Transverse colon (tissue), 4 donors: ENCODE data around the gene COX6B1. TPM values are rescaled to one million over a fixed set of nuclear protein-coding genes. Genes with fewer than 3 reads are reported as not detected.

ENCODE experiments used
- DNase-seq: peaks from one replicate; pipeline ENCODE4 v3.0.0-alpha.2; 2019
- H3K27ac ChIP-seq, 4 donors: fragments of 200-600 bp; sonication (generic); 2 replicates each; pipeline ENCODE4 v1.5.1; 2016 to 2018; ENCODE audit warnings: inconsistent platforms in 4 of 4
- H3K27me3 ChIP-seq: fragments of 200-600 bp; sonication (generic); 2 replicates; pipeline ENCODE4 v1.5.1; 2017; ENCODE audit warnings: inconsistent platforms
- H3K36me3 ChIP-seq, 4 donors: fragments of 200-600 bp; sonication (generic); 2 replicates each; pipeline ENCODE4 v1.5.1; 2017 to 2019; ENCODE audit warnings: inconsistent platforms in 4 of 4
- H3K4me1 ChIP-seq, 4 donors: fragments of 200-600 bp; sonication (generic); 2 replicates each; pipeline ENCODE4 v1.5.1; 2017 to 2020; ENCODE audit warnings: inconsistent platforms in 4 of 4
- H3K4me3 ChIP-seq, 4 donors: fragments of 200-600 bp; sonication (generic); 1 replicate in 1 of 4; 2 replicates in 3 of 4; pipeline versions ENCODE4 v1.5.1 to v1.6.1; 2017 to 2019; ENCODE audit warnings: inconsistent platforms in 4 of 4
- H3K9me3 ChIP-seq, 2 donors: fragments of 200-600 bp; sonication (generic); 2 replicates each; pipeline ENCODE4 v1.5.1; 2017 to 2019; ENCODE audit warnings: inconsistent platforms in 2 of 2
- EP300 ChIP-seq: sonication (generic); formaldehyde crosslinking; IDR thresholded peaks from one replicate; pipeline ENCODE4 v1.6.1; 2017; ENCODE audit warnings: antibody characterized with exemption, low read depth
- POLR2A ChIP-seq: fragments of 450-650 bp; IDR thresholded peaks from one replicate; pipeline ENCODE4 v1.6.1; 2016; ENCODE audit warnings: antibody characterized with exemption, mild to moderate bottlenecking, moderate library complexity
- POLR2AphosphoS5 ChIP-seq, 3 donors: sonication (generic); formaldehyde crosslinking; IDR thresholded peaks; one replicate each; pipeline ENCODE4 v1.6.1; 2016; ENCODE audit warnings: antibody characterized with exemption in 3 of 3
- WGBS, 2 donors: methylation state at CpG; one replicate each; pipeline ENCODE4 v1.1.5; 2018; ENCODE audit warnings: low coverage in 1 of 2; 5-methylcytosine and 5-hydroxymethylcytosine counted together
- in situ Hi-C, 4 donors: fragments of 200-750 bp; cut with MboI; loops; one replicate each; pipeline versions ENCODE4 v1.15.0 to v1.15.1; 2017; ENCODE audit warnings: low sequenced_read_pairs in 3 of 4, low pct_ligation_motif_present in 1 of 4, low pct_unique_long_range_greater_than_20kb in 1 of 4
- intact Hi-C: fragments of 100-400 bp; cut with DNase I; formaldehyde crosslinking; loops from one replicate; pipeline ENCODE4 v1.15.1; 2023; ENCODE audit warnings: low total_unique reads
- total RNA-seq, 4 donors: library from RNA; depleted of rRNA; stranded (reverse); fragments of >200 nt; gene quantifications; one replicate each; pipeline ENCODE4 v1.1.0, GENCODE V29; 2016
- TF ChIP-seq, protein P1 (sequence below), 5 experiments: fragments of 200-600 bp in 3 of 5; fragments of 450-650 bp in 2 of 5; sonication (generic) in 3 of 5; IDR thresholded peaks; 1 replicate in 2 of 5; 2 replicates in 3 of 5; pipeline ENCODE4 v1.5.1; 2016 to 2017; ENCODE audit warnings: antibody characterized with exemption in 5 of 5, inconsistent platforms in 3 of 5, mild to moderate bottlenecking in 2 of 5, moderate library complexity in 1 of 5

COX6B1 gene
- total RNA-seq, 4 donors from 2014 or later = 368 to 1,320 (median 628) TPM

DNA sequence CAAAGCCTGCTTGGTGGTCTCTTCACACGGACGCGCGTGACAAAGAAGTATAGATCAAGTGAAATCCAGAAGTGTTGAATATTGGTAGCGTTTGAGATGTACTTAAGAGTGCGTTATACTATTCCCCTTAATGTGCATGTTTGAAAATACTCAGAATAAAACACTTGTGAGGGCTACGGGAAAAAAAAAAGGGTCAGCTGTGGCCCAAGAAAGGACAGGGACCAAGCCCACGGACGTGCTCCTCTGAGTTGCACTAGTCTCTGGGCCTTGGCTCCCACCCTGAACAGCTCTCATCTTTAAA lies 19.9 kb upstream of the COX6B1 start:
- Histone ChIP-seq H3K9me3 (no peaks in the 10 kb centered on the region), H3K36me3 (peaks cover 0 to 26% (median 7%) of the 10 kb centered on the region in 4 donors), H3K4me1 (peaks cover 9 to 21% (median 12%) of the 10 kb centered on the region in 4 donors), H3K4me3 (peak overlapping the region; percentile 52 to 98 (median 91)), H3K27me3 (no peaks in the 10 kb centered on the region), H3K27ac (peak overlapping the region; percentile 92 to 97 (median 94))
- intact Hi-C loops (no loop called here), in situ Hi-C loops (no loop called here)
- TF ChIP-seq POLR2AphosphoS5 (IDR thresholded peaks at IDR 0.05) = no peak
- no peak for TF ChIP-seq EP300
- TF ChIP-seq, protein P1, sequence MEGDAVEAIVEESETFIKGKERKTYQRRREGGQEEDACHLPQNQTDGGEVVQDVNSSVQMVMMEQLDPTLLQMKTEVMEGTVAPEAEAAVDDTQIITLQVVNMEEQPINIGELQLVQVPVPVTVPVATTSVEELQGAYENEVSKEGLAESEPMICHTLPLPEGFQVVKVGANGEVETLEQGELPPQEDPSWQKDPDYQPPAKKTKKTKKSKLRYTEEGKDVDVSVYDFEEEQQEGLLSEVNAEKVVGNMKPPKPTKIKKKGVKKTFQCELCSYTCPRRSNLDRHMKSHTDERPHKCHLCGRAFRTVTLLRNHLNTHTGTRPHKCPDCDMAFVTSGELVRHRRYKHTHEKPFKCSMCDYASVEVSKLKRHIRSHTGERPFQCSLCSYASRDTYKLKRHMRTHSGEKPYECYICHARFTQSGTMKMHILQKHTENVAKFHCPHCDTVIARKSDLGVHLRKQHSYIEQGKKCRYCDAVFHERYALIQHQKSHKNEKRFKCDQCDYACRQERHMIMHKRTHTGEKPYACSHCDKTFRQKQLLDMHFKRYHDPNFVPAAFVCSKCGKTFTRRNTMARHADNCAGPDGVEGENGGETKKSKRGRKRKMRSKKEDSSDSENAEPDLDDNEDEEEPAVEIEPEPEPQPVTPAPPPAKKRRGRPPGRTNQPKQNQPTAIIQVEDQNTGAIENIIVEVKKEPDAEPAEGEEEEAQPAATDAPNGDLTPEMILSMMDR (IDR thresholded peaks at IDR 0.05) = no peak
- no peak for TF ChIP-seq POLR2A
- WGBS, 2 donors = 0 to 21% methylated on average over 3 to 9 of the region's 9 CpGs
- no peak for DNase-seq

DNA sequence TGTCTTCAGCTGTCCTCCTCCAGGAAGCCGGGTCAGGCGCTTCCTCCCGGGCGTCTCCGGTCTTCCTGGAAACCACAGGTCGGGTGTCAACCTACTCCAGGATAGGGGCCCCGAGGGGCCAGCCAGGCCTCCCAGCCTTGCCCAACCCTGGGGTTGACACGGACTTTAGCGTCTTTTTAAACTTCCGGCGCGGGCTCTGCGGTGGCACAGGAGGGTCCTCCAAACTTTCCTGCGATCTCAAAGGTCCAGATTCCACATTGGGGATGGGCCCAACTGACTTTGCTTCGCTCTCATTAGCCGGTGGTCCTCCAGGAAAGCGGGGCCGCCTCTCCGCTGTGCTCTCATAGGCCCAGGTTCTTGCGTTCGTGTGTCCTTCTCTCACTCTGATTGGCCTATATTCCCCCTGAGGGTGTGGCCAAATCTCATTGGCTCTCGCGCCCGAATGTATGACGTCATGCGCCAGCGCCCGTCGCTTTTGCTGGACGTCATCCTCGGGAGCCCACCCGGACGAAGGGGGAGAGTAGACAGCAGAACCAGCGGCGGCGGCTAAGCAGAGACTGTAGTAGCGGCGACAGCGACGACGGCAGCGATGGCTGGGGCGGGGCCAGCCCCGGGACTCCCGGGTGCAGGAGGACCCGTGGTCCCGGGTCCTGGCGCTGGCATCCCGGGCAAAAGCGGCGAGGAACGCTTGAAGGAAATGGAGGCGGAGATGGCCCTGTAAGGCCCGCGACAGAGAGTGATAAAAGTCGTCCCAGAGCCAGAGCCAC lies 19.4 kb upstream of the COX6B1 start, which contains the start of gene RBM42:
TSS of gene RBM42 (plus strand) at position 472 of the 767 bp plus-strand sequence. CDS start at position 590, 118 bp downstream.
- in situ Hi-C loops (no loop called here), intact Hi-C loops (no loop called here)
- peak within 1 kb of the TSS; percentile 65 to 98 (median 91) for H3K4me3 ChIP-seq
- TF ChIP-seq POLR2AphosphoS5 (IDR thresholded peaks at IDR 0.05) (peak; percentile 86 to 95 (median 92)), POLR2A (peak; percentile 92)
- TF ChIP-seq, protein P1 (IDR thresholded peaks at IDR 0.05) = no peak
- H3K9me3 ChIP-seq = no peaks in the 10 kb centered on the region
- WGBS, 2 donors = 0% methylated on average over 37 of the region's 56 CpGs; no CpG with 5 or more reads in 1 of the 2 donors
- peaks cover 0 to 31% (median 8%) of the 10 kb centered on the region in 4 donors for H3K36me3 ChIP-seq
- peaks cover 9 to 21% (median 12%) of the 10 kb centered on the region in 4 donors for H3K4me1 ChIP-seq
- peak within 1 kb of the TSS; percentile 92 to 97 (median 94) for H3K27ac ChIP-seq
- H3K27me3 ChIP-seq = no peaks in the 10 kb centered on the region
- peak; percentile 97 for DNase-seq

DNA sequence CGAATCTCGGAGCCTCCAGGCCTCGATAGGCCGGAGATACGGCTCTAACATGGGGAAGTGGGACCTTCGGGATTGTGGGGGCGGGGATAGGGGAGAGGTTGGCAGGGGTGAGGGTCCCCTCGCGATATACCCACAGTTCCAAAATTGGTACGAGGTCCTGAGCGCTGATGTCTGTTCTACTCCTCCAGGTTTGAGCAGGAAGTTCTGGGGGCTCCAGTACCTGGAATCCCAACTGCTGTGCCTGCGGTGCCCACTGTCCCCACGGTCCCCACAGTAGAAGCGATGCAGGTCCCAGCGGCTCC lies 18.8 kb upstream of the COX6B1 start:
- peaks cover 9 to 21% (median 12%) of the 10 kb centered on the region in 4 donors for H3K4me1 ChIP-seq
- intact Hi-C loops = no loop called here
- no peaks in the 10 kb centered on the region for H3K27me3 ChIP-seq
- WGBS, 2 donors = 4% methylated on average over 14 of the region's 15 CpGs; no CpG with 5 or more reads in 1 of the 2 donors
- no peak for DNase-seq
- no peak for TF ChIP-seq POLR2AphosphoS5 (IDR thresholded peaks at IDR 0.05)
- no peak for TF ChIP-seq EP300
- TF ChIP-seq, protein P1 (IDR thresholded peaks at IDR 0.05) = no peak
- no peak for TF ChIP-seq POLR2A
- peak overlapping the region; percentile 92 to 97 (median 94) for H3K27ac ChIP-seq
- H3K9me3 ChIP-seq = no peaks in the 10 kb centered on the region
- in situ Hi-C loops = no loop called here
- peaks cover 0 to 37% (median 11%) of the 10 kb centered on the region in 4 donors for H3K36me3 ChIP-seq
- H3K4me3 ChIP-seq = peak overlapping the region; percentile 65 to 98 (median 91)

DNA sequence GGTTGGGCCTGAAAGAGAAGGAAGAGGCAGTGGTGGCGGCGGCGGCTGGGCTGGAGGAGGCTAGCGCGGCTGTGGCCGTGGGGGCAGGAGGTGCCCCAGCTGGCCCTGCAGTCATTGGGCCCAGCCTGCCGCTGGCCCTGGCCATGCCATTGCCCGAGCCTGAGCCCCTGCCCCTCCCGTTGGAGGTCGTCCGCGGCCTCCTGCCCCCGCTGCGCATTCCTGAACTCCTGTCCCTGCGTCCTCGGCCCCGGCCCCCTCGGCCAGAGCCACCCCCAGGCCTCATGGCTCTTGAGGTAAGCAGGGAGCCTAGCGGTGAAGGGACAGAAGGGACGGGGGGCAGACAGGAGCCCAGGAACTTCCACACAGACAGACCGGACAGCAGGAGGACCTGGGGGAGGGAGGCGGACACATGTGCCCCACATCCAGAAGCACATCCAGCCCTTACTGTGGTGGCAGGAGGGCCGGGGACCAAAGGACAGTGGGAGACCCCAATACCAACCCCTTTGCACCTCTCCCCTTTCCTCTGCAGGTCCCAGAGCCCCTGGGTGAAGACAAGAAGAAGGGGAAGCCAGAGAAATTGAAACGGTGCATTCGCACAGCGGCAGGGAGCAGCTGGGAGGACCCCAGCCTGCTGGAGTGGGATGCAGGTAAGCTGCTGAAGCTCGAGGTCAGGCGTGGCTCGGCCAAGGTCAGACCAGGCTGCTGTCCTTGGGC lies 14.2 kb upstream of the COX6B1 start:
- in situ Hi-C loops (no loop called here), intact Hi-C loops (loop anchor here (10.0 kb wide), 1 partner anchor 89 kb away; the partner anchor contains the start of gene TMEM147)
- Histone ChIP-seq H3K9me3 (no peaks in the 10 kb centered on the region), H3K4me3 (no peak overlapping the region), H3K36me3 (peaks cover 0 to 68% (median 21%) of the 10 kb centered on the region in 4 donors), H3K27me3 (no peaks in the 10 kb centered on the region), H3K27ac (no peak overlapping the region), H3K4me1 (peaks cover 6 to 14% (median 11%) of the 10 kb centered on the region in 4 donors)
- 92% methylated on average over 29 of the region's 29 CpGs; no CpG with 5 or more reads in 1 of the 2 donors for WGBS, 2 donors
- no peak for DNase-seq
- TF ChIP-seq POLR2AphosphoS5 (IDR thresholded peaks at IDR 0.05) (no peak), POLR2A (no peak), EP300 (no peak)
- TF ChIP-seq, protein P1 (IDR thresholded peaks at IDR 0.05) = no peak
